ENCODE data around the gene PSTPIP2.
A peak's percentile ranks its signal among the peaks of the same experiment; 100 is the strongest.
"Not testable (repeated sequence)": the region's sequence is repeated elsewhere in the genome, so short reads cannot be mapped to it uniquely, and the experiment has no call there.

PSTPIP2 gene

GRCh38 chr18:46054956-46055837 lies 16.9 kb downstream of the PSTPIP2 start:
- H3K9me3 Mint-ChIP-seq, result no peaks in the 10 kb centered on the region
- peaks cover 7% of the 10 kb centered on the region for H3K36me3 Mint-ChIP-seq (ENCODE audit: low read depth)
- H3K27me3 Mint-ChIP-seq, result no peaks in the 10 kb centered on the region
- peak overlapping the region; percentile 2 for H3K4me3 Mint-ChIP-seq
- peak overlapping the region; percentile 69 for H3K27ac Mint-ChIP-seq
- peaks cover 48% of the 10 kb centered on the region for H3K4me1 Mint-ChIP-seq (ENCODE audit: low read depth)

DNA sequence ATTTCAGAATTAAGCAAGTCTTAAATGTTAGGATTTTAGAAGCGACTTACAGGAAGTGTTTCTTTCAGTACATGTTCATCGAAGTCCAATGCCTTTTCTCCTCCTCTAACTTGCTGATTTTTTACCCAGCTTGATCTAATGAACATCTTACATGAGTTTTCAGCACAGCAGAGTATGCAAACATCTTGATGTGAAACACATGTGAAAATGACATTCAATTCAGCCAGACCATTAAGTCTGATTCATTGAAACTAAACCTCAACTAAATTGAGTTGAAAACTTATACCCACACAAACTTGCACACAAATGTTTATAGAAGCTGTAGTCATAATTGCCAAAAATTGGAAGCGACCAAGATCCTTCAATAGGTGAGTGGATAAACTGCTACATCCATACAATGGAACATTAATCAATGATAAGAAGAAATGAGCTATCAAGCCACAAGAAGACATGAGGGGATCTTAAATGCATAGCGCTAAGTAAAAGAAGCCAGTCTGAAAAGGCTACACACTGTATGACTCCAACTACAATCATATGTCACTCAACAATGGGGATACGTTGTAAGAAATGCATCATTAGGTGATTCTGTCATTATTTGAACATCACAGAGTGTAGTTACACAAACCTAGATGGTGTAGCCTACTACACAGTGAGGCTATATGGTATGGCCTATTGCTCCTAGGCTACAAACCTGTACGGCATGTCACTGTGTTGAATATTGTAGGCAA lies 18.5 kb downstream of the PSTPIP2 start:
- peaks cover 48% of the 10 kb centered on the region for H3K4me1 Mint-ChIP-seq (ENCODE audit: low read depth)
- H3K4me3 Mint-ChIP-seq, result no peak overlapping the region
- no peaks in the 10 kb centered on the region for H3K27me3 Mint-ChIP-seq
- H3K36me3 Mint-ChIP-seq (ENCODE audit: low read depth), result peaks cover 7% of the 10 kb centered on the region
- H3K27ac Mint-ChIP-seq, result no peak overlapping the region
- no peaks in the 10 kb centered on the region for H3K9me3 Mint-ChIP-seq

- H3K27me3 Mint-ChIP-seq, result no peaks in the 10 kb centered on the region
- peaks cover 7% of the 10 kb centered on the region for H3K36me3 Mint-ChIP-seq (ENCODE audit: low read depth)
- peaks cover 48% of the 10 kb centered on the region for H3K4me1 Mint-ChIP-seq (ENCODE audit: low read depth)
- H3K4me3 Mint-ChIP-seq, result no peak overlapping the region
- no peak overlapping the region for H3K27ac Mint-ChIP-seq
- no peaks in the 10 kb centered on the region for H3K9me3 Mint-ChIP-seq
Measured at GRCh38 chr18:46051731-46052461, 20.2 kb downstream of the PSTPIP2 start.

- Mint-ChIP-seq H3K4me3 (no peak overlapping the region), H3K9me3 (no peaks in the 10 kb centered on the region), H3K27ac (no peak overlapping the region), H3K27me3 (no peaks in the 10 kb centered on the region), H3K4me1 (ENCODE audit: low read depth) (peaks cover 35% of the 10 kb centered on the region), H3K36me3 (ENCODE audit: low read depth) (peaks cover 7% of the 10 kb centered on the region)
Measured at GRCh38 chr18:46050268-46050667, 21.8 kb downstream of the PSTPIP2 start.

- Mint-ChIP-seq H3K27me3 (no peaks in the 10 kb centered on the region), H3K27ac (no peak overlapping the region), H3K4me3 (no peak overlapping the region), H3K36me3 (ENCODE audit: low read depth) (peaks cover 3% of the 10 kb centered on the region), H3K4me1 (ENCODE audit: low read depth) (peaks cover 23% of the 10 kb centered on the region), H3K9me3 (no peaks in the 10 kb centered on the region)
Measured at GRCh38 chr18:46048641-46049040, 23.4 kb downstream of the PSTPIP2 start.

GRCh38 chr18:46047369-46047768 lies 24.7 kb downstream of the PSTPIP2 start:
- H3K36me3 Mint-ChIP-seq (ENCODE audit: low read depth); H3K27me3 Mint-ChIP-seq; H3K9me3 Mint-ChIP-seq; H3K4me3 Mint-ChIP-seq; H3K27ac Mint-ChIP-seq: not testable (repeated sequence)
- H3K4me1 Mint-ChIP-seq (ENCODE audit: low read depth), result peaks cover 23% of the 10 kb centered on the region

- no peak overlapping the region for H3K4me3 Mint-ChIP-seq
- peaks cover 23% of the 10 kb centered on the region for H3K4me1 Mint-ChIP-seq (ENCODE audit: low read depth)
- no peaks in the 10 kb centered on the region for H3K27me3 Mint-ChIP-seq
- no peak overlapping the region for H3K27ac Mint-ChIP-seq
- H3K9me3 Mint-ChIP-seq, result no peaks in the 10 kb centered on the region
- no peaks in the 10 kb centered on the region for H3K36me3 Mint-ChIP-seq (ENCODE audit: low read depth)
Measured at GRCh38 chr18:46046688-46047087, 25.4 kb downstream of the PSTPIP2 start.

DNA sequence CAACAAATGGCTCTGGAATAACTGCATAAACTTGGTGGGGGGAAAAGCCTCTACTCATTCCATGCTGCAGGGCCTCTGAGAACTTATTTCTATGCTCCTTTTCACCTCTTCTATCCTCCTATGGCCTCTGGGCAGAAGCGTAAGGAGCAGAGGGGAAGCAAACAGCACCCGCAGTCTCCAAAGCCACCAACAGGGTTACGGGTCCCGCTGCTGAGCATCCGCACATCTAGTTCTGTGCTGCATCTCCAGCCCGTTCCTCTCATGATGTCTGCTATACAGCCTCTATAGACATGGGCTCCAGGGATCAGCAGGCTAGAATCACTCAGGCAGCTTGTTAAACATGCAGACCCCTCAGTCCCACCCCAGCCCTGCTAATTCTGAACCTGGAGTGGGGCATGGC lies 25.9 kb downstream of the PSTPIP2 start:
- Mint-ChIP-seq H3K27me3 (no peaks in the 10 kb centered on the region), H3K4me1 (ENCODE audit: low read depth) (peaks cover 24% of the 10 kb centered on the region), H3K36me3 (ENCODE audit: low read depth) (no peaks in the 10 kb centered on the region), H3K4me3 (no peak overlapping the region), H3K9me3 (no peaks in the 10 kb centered on the region), H3K27ac (no peak overlapping the region)

- Mint-ChIP-seq H3K27me3 (no peaks in the 10 kb centered on the region), H3K9me3 (no peaks in the 10 kb centered on the region), H3K36me3 (ENCODE audit: low read depth) (peaks cover 8% of the 10 kb centered on the region), H3K27ac (peak overlapping the region; percentile 77), H3K4me3 (peak overlapping the region; percentile 20), H3K4me1 (ENCODE audit: low read depth) (peaks cover 38% of the 10 kb centered on the region)
Measured at GRCh38 chr18:46042571-46043123, 29.4 kb downstream of the PSTPIP2 start.

GRCh38 chr18:46040747-46041104 lies 31.3 kb downstream of the PSTPIP2 start:
- H3K27ac Mint-ChIP-seq, result no peak overlapping the region
- H3K27me3 Mint-ChIP-seq, result no peaks in the 10 kb centered on the region
- H3K9me3 Mint-ChIP-seq, result no peaks in the 10 kb centered on the region
- H3K4me3 Mint-ChIP-seq, result no peak overlapping the region
- H3K4me1 Mint-ChIP-seq (ENCODE audit: low read depth), result peaks cover 38% of the 10 kb centered on the region
- H3K36me3 Mint-ChIP-seq (ENCODE audit: low read depth), result peaks cover 12% of the 10 kb centered on the region

- H3K4me3 Mint-ChIP-seq, result no peak overlapping the region
- H3K27me3 Mint-ChIP-seq, result no peaks in the 10 kb centered on the region
- no peak overlapping the region for H3K27ac Mint-ChIP-seq
- peaks cover 38% of the 10 kb centered on the region for H3K4me1 Mint-ChIP-seq (ENCODE audit: low read depth)
- peaks cover 12% of the 10 kb centered on the region for H3K36me3 Mint-ChIP-seq (ENCODE audit: low read depth)
- H3K9me3 Mint-ChIP-seq, result no peaks in the 10 kb centered on the region
Measured at GRCh38 chr18:46040033-46040746, 31.9 kb downstream of the PSTPIP2 start.

- peaks cover 19% of the 10 kb centered on the region for H3K36me3 Mint-ChIP-seq (ENCODE audit: low read depth)
- H3K4me3 Mint-ChIP-seq, result no peak overlapping the region
- peaks cover 29% of the 10 kb centered on the region for H3K4me1 Mint-ChIP-seq (ENCODE audit: low read depth)
- no peak overlapping the region for H3K27ac Mint-ChIP-seq
- no peaks in the 10 kb centered on the region for H3K9me3 Mint-ChIP-seq
- H3K27me3 Mint-ChIP-seq, result no peaks in the 10 kb centered on the region
Measured at GRCh38 chr18:46037512-46038305, 34.4 kb downstream of the PSTPIP2 start.

GRCh38 chr18:46035696-46036680 lies 36.1 kb downstream of the PSTPIP2 start:
- H3K4me3 Mint-ChIP-seq, result no peak overlapping the region
- H3K27me3 Mint-ChIP-seq, result no peaks in the 10 kb centered on the region
- peaks cover 14% of the 10 kb centered on the region for H3K4me1 Mint-ChIP-seq (ENCODE audit: low read depth)
- peaks cover 19% of the 10 kb centered on the region for H3K36me3 Mint-ChIP-seq (ENCODE audit: low read depth)
- H3K27ac Mint-ChIP-seq, result no peak overlapping the region
- H3K9me3 Mint-ChIP-seq, result no peaks in the 10 kb centered on the region
